ENCODE results near the gene BCHE. TPM values are rescaled to one million over a fixed set of nuclear protein-coding genes. Genes with fewer than 3 reads are reported as not detected.

The BCHE gene
- total RNA-seq, 2 donors from 2014 or later = 0.69 to 0.79 TPM

- Histone ChIP-seq H3K36me3 (ENCODE audit: control insufficient read depth, insufficient read depth, low read length) (no peaks in the 10 kb centered on the region), H3K4me3 (ENCODE audit: low read length) (no peak overlapping the region), H3K27me3 (ENCODE audit: control insufficient read depth, insufficient read depth, low read length, poor library complexity, severe bottlenecking) (no peaks in the 10 kb centered on the region), H3K27ac (ENCODE audit: low read depth, low read length) (no peak overlapping the region), H3K4me1 (ENCODE audit: control insufficient read depth, insufficient read depth, low read length) (no peaks in the 10 kb centered on the region), H3K9ac (ENCODE audit: extremely low read depth, low read length, poor library complexity, severe bottlenecking) (no peak overlapping the region), H3K9me3 (ENCODE audit: control insufficient read depth, low read length) (no peaks in the 10 kb centered on the region)
- Mint-ChIP-seq H3K9me3 (no peaks in the 10 kb centered on the region), H3K27me3 (ENCODE audit: insufficient read depth) (no peaks in the 10 kb centered on the region), H3K4me1 (no peaks in the 10 kb centered on the region), H3K27ac (no peak overlapping the region), H3K36me3 (ENCODE audit: low read depth) (no peaks in the 10 kb centered on the region), H3K4me3 (no peak overlapping the region)
- TF ChIP-seq CTCF (conservative IDR thresholded peaks at IDR 0.05) = no peak
- WGBS, 2 experiments (ENCODE audit: insufficient coverage in 1 of 2, insufficient read length in 1 of 2) = 96% methylated on average over 1 of the region's 3 CpGs; no CpG with 5 or more reads in 1 of the 2 experiments
- no peak for DNase-seq
Measured at GRCh38 chr3:165800970-165801369, 36.3 kb downstream of the BCHE start.

GRCh38 chr3:165799026-165799425 lies 38.2 kb downstream of the BCHE start:
- no peak for DNase-seq
- no peaks in the 10 kb centered on the region for H3K4me1 Mint-ChIP-seq
- no peak overlapping the region for H3K4me3 Mint-ChIP-seq
- H3K9me3 Mint-ChIP-seq = no peaks in the 10 kb centered on the region
- H3K4me1 ChIP-seq (ENCODE audit: control insufficient read depth, insufficient read depth, low read length) = no peaks in the 10 kb centered on the region
- H3K27ac Mint-ChIP-seq = no peak overlapping the region
- 91% methylated on average over 1 of the region's 1 CpG; no CpG with 5 or more reads in 1 of the 2 experiments for WGBS, 2 experiments (ENCODE audit: insufficient coverage in 1 of 2, insufficient read length in 1 of 2)
- H3K27me3 ChIP-seq (ENCODE audit: control insufficient read depth, insufficient read depth, low read length, poor library complexity, severe bottlenecking) = no peaks in the 10 kb centered on the region
- H3K9me3 ChIP-seq (ENCODE audit: control insufficient read depth, low read length) = no peaks in the 10 kb centered on the region
- H3K4me3 ChIP-seq (ENCODE audit: low read length) = no peak overlapping the region
- H3K36me3 ChIP-seq (ENCODE audit: control insufficient read depth, insufficient read depth, low read length) = no peaks in the 10 kb centered on the region
- H3K36me3 Mint-ChIP-seq (ENCODE audit: low read depth) = no peaks in the 10 kb centered on the region
- H3K27me3 Mint-ChIP-seq (ENCODE audit: insufficient read depth) = no peaks in the 10 kb centered on the region
- H3K9ac ChIP-seq (ENCODE audit: extremely low read depth, low read length, poor library complexity, severe bottlenecking) = no peak overlapping the region
- no peak overlapping the region for H3K27ac ChIP-seq (ENCODE audit: low read depth, low read length)
- no peak for TF ChIP-seq CTCF (conservative IDR thresholded peaks at IDR 0.05)

GRCh38 chr3:165797551-165797950 lies 39.7 kb downstream of the BCHE start:
- 89 to 92% methylated on average over 2 of the region's 2 CpGs for WGBS, 2 experiments (ENCODE audit: insufficient coverage in 1 of 2, insufficient read length in 1 of 2)
- no peak overlapping the region for H3K27ac Mint-ChIP-seq
- H3K9me3 Mint-ChIP-seq = no peaks in the 10 kb centered on the region
- no peak for TF ChIP-seq CTCF (conservative IDR thresholded peaks at IDR 0.05)
- no peaks in the 10 kb centered on the region for H3K36me3 Mint-ChIP-seq (ENCODE audit: low read depth)
- H3K4me1 Mint-ChIP-seq = no peaks in the 10 kb centered on the region
- Histone ChIP-seq H3K4me3 (ENCODE audit: low read length) (no peak overlapping the region), H3K27me3 (ENCODE audit: control insufficient read depth, insufficient read depth, low read length, poor library complexity, severe bottlenecking) (no peaks in the 10 kb centered on the region), H3K36me3 (ENCODE audit: control insufficient read depth, insufficient read depth, low read length) (no peaks in the 10 kb centered on the region), H3K27ac (ENCODE audit: low read depth, low read length) (no peak overlapping the region), H3K9me3 (ENCODE audit: control insufficient read depth, low read length) (no peaks in the 10 kb centered on the region), H3K9ac (ENCODE audit: extremely low read depth, low read length, poor library complexity, severe bottlenecking) (no peak overlapping the region), H3K4me1 (ENCODE audit: control insufficient read depth, insufficient read depth, low read length) (no peaks in the 10 kb centered on the region)
- DNase-seq = no peak
- H3K27me3 Mint-ChIP-seq (ENCODE audit: insufficient read depth) = no peaks in the 10 kb centered on the region
- no peak overlapping the region for H3K4me3 Mint-ChIP-seq

All from endodermal cell (in vitro differentiated cells).